Activated CD8-positive, alpha-beta T cell treated with anti-CD3 and anti-CD28 coated beads for 36 hours (primary cell): ENCODE data around the gene IREB2. TPM values are rescaled to one million over a fixed set of nuclear protein-coding genes. Genes with fewer than 3 reads are reported as not detected.
A peak's percentile ranks its signal among the peaks of the same experiment; 100 is the strongest.

Experiments
- ATAC-seq: fragments of 200-7000 bp; cut with Tn5 transposase; one replicate; pipeline ENCODE4 v1.10.0; 2021; ENCODE audit warnings: mild to moderate bottlenecking, moderate library complexity
- CTCF ChIA-PET: fragments of 350-600 bp; sonication (Branson Sonifier 250); formaldehyde crosslinking; loops from one replicate; lab custom pipeline; 2021; ENCODE audit warnings: antibody characterized with exemption; lab: Charles Lee
- POLR2A ChIA-PET: fragments of 350-600 bp; sonication (Branson Sonifier 250); formaldehyde crosslinking; loops from one replicate; lab custom pipeline; 2021; ENCODE audit warnings: antibody characterized with exemption; lab: Charles Lee
- DNase-seq: peaks from one replicate; pipeline ENCODE4 v3.0.0-alpha.2; 2020
- H3K27ac Mint-ChIP-seq: one replicate; pipeline ENCODE4 v1.8.0; 2021; ENCODE audit warnings: mild to moderate bottlenecking, mixed read lengths
- H3K27me3 Mint-ChIP-seq: one replicate; pipeline ENCODE4 v1.8.0; 2021; ENCODE audit warnings: mixed read lengths
- H3K36me3 Mint-ChIP-seq: one replicate; pipeline ENCODE4 v1.8.0; 2021; ENCODE audit warnings: low read depth, mixed read lengths
- H3K4me1 Mint-ChIP-seq: one replicate; pipeline ENCODE4 v1.8.0; 2021; ENCODE audit warnings: low read depth, mixed read lengths
- H3K4me3 Mint-ChIP-seq: one replicate; pipeline ENCODE4 v1.8.0; 2021; ENCODE audit warnings: mild to moderate bottlenecking, moderate library complexity, mixed read lengths
- H3K9me3 Mint-ChIP-seq: one replicate; pipeline ENCODE4 v1.8.0; 2021; ENCODE audit warnings: mixed read lengths
- CTCF ChIP-seq: fragments of 200-600 bp; IDR thresholded peaks from one replicate; pipeline ENCODE4 v1.8.0; 2022; ENCODE audit warnings: antibody characterized with exemption, mild to moderate bottlenecking
- intact Hi-C: fragments of 100-400 bp; cut with micrococcal nuclease; formaldehyde crosslinking; loops from one replicate; pipeline ENCODE4 v1.10.0; 2022
- total RNA-seq, 2 experiments: library from RNA; stranded (reverse); gene quantifications; one replicate each; pipeline ENCODE4 v1.2.3, GENCODE V29; 2021

IREB2 gene
- total RNA-seq, 2 experiments from 2014 or later: 68.2 to 78.7 TPM

GRCh38 chr15:78445875-78446274, 7.9 kb downstream of the IREB2 start:
- TF ChIP-seq CTCF: no peak
- Mint-ChIP-seq H3K27ac (peak overlapping the region; percentile 21), H3K9me3 (no peaks in the 10 kb centered on the region), H3K4me1 (peaks cover 56% of the 10 kb centered on the region), H3K4me3 (no peak overlapping the region), H3K36me3 (peaks cover 58% of the 10 kb centered on the region), H3K27me3 (no peaks in the 10 kb centered on the region)
- ATAC-seq: no peak
- ChIA-PET POLR2A (interaction anchor here (1.2 kb wide), 1 partner anchor 8 kb away, joined by 4 read pairs; the partner anchor contains the start of gene IREB2), CTCF (no interaction called here)
- intact Hi-C loops: no loop called here
- no peak for DNase-seq

DNA sequence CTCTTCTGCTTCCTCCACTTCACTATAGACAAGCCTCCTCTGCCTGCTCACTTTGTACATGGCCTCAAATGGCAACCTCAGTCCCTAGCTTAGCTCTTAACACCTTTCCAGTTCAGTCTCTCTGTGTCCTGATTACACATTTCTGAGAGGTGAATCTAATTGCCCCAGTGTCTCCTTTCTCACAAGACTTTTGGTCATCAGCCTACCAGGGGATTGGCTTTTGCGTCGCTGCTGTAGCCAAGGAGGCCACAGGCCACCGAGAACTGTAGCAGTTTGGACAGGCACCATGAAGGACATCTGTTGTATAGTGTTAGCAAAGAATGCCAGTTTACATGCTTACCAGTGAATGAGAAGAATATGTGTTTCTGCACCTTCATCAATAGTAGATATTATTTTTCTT, 8.5 kb downstream of the IREB2 start:
- ATAC-seq: no peak

DNA sequence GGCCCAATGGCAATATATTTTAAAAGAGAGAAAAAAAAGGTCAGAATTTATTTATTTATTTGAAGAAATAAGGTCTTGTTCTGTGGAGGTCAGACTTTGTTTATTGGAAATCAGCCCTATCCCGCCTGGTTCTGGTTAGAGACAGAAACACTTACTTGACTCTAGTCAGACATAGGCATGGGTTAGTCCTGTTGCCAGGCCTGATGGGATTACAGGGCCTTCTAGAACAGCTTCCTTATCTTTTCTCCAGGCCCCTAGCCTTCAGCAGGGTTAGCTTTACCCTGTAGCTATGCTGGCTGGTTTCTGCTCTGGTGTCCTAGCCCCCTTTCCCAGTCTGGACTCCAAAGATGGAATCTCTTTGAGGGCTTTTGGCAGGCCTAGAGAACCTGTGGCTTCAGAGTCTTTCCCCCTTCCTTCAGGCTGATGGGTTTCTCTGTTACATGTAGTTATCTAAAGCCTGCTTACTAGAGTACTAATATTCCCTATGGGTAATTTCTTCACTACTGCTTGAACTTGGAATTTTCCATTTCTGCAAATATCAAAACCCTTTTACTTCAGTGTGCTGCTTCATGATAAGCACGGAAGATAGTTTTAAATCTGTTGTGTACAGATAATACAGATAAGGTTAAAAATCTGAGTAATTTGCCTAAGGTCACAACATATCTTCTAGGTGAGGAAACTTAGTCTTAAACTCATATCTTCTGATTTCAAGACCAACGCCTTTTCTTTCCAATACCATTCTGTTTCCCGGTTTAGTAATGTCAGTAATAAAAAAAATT, 10.6 kb downstream of the IREB2 start:
- POLR2A ChIA-PET: interaction anchor here (0.9 to 1.0 kb wide), 2 partner anchors 11 to 16 kb away, joined by 3 read pairs; no protein-coding TSS in a partner anchor
- Mint-ChIP-seq H3K4me1 (peaks cover 55% of the 10 kb centered on the region), H3K27me3 (no peaks in the 10 kb centered on the region), H3K4me3 (no peak overlapping the region), H3K27ac (no peak overlapping the region), H3K9me3 (no peaks in the 10 kb centered on the region), H3K36me3 (peaks cover 53% of the 10 kb centered on the region)
- CTCF ChIA-PET: interaction anchor here (1.5 to 2.8 kb wide), 2 partner anchors 9 to 26 kb away, joined by 4 to 10 read pairs; no protein-coding TSS in a partner anchor
- DNase-seq (no peak), ATAC-seq (no peak)
- intact Hi-C loops: no loop called here
- no peak for TF ChIP-seq CTCF

More for the DNA sequence above, 8.5 kb downstream of the IREB2 start:
- H3K4me3 Mint-ChIP-seq: no peak overlapping the region
- DNase-seq: no peak
- ChIA-PET CTCF (no interaction called here), POLR2A (interaction anchor here (1.2 kb wide), 1 partner anchor 9 kb away, joined by 4 read pairs; the partner anchor contains the start of gene IREB2)
- peak overlapping the region; percentile 5 for H3K27ac Mint-ChIP-seq
- H3K4me1 Mint-ChIP-seq: peaks cover 50% of the 10 kb centered on the region
- no peaks in the 10 kb centered on the region for H3K27me3 Mint-ChIP-seq
- intact Hi-C loops: no loop called here
- TF ChIP-seq CTCF: no peak
- H3K36me3 Mint-ChIP-seq: peaks cover 52% of the 10 kb centered on the region
- no peaks in the 10 kb centered on the region for H3K9me3 Mint-ChIP-seq

GRCh38 chr15:78449220-78449999, 11.4 kb downstream of the IREB2 start:
- no peak overlapping the region for H3K27ac Mint-ChIP-seq
- no peak overlapping the region for H3K4me3 Mint-ChIP-seq
- H3K4me1 Mint-ChIP-seq: peaks cover 57% of the 10 kb centered on the region
- TF ChIP-seq CTCF: no peak
- intact Hi-C loops: no loop called here
- no peaks in the 10 kb centered on the region for H3K27me3 Mint-ChIP-seq
- ChIA-PET CTCF (interaction anchor here (1.1 to 2.8 kb wide), 4 partner anchors 11 to 219 kb away, joined by 3 to 10 read pairs (median 4); no protein-coding TSS in a partner anchor), POLR2A (interaction anchor here (0.8 to 1.3 kb wide), 4 partner anchors 11 to 100 kb away, joined by 3 to 4 read pairs (median 3); partner anchors contain the start of gene PSMA4)
- peaks cover 53% of the 10 kb centered on the region for H3K36me3 Mint-ChIP-seq
- H3K9me3 Mint-ChIP-seq: no peaks in the 10 kb centered on the region
- no peak for DNase-seq
- ATAC-seq: no peak
